Endodermal cell (in vitro differentiated cells): ENCODE results near the gene PRKAG2. TPM values are rescaled to one million over a fixed set of nuclear protein-coding genes. Genes with fewer than 3 reads are reported as not detected.
"Not testable (repeated sequence)": the region's sequence is repeated elsewhere in the genome, so short reads cannot be mapped to it uniquely, and the experiment has no call there.

Experiments used
- DNase-seq: peaks from one replicate; pipeline ENCODE4 v3.0.0-alpha.2; 2017
- H3K27ac ChIP-seq: 2 replicates; pipeline ENCODE4 v1.5.1; 2013; ENCODE audit warnings: mild to moderate bottlenecking, low read depth, low read length, moderate library complexity
- H3K27me3 ChIP-seq: 2 replicates; pipeline ENCODE4 v1.6.1; 2013; ENCODE audit warnings: mild to moderate bottlenecking, low read length, moderate library complexity; ENCODE audit not compliant: insufficient read depth, control insufficient read depth, poor library complexity, severe bottlenecking
- H3K36me3 ChIP-seq: 2 replicates; pipeline ENCODE4 v1.7.0; 2013; ENCODE audit warnings: mild to moderate bottlenecking, low read length, moderate library complexity; ENCODE audit not compliant: control insufficient read depth, insufficient read depth
- H3K4me1 ChIP-seq: one replicate; pipeline ENCODE4 v1.7.0; 2013; ENCODE audit warnings: low read length; ENCODE audit not compliant: control insufficient read depth, insufficient read depth
- H3K4me3 ChIP-seq: 2 replicates; pipeline ENCODE4 v1.5.1; 2013; ENCODE audit warnings: mild to moderate bottlenecking, low read length, moderate library complexity
- H3K9ac ChIP-seq: 2 replicates; pipeline ENCODE4 v1.6.1; 2013; ENCODE audit warnings: mild to moderate bottlenecking, low read length, moderate library complexity; ENCODE audit not compliant: poor library complexity, severe bottlenecking; ENCODE audit errors: extremely low read depth
- H3K9me3 ChIP-seq: 2 replicates; pipeline ENCODE4 v1.6.1; 2013; ENCODE audit warnings: mild to moderate bottlenecking, low read length, moderate library complexity; ENCODE audit not compliant: control insufficient read depth
- H3K27ac Mint-ChIP-seq: 2 replicates; pipeline ENCODE4 v1.8.0; 2020; ENCODE audit warnings: mixed read lengths
- H3K27me3 Mint-ChIP-seq: 2 replicates; pipeline ENCODE4 v1.8.0; 2021; ENCODE audit warnings: mild to moderate bottlenecking, mixed read lengths; ENCODE audit not compliant: insufficient read depth
- H3K36me3 Mint-ChIP-seq: 2 replicates; pipeline ENCODE4 v1.8.0; 2020; ENCODE audit warnings: low read depth, mixed read lengths
- H3K4me1 Mint-ChIP-seq: 2 replicates; pipeline ENCODE4 v1.8.0; 2020; ENCODE audit warnings: mixed read lengths
- H3K4me3 Mint-ChIP-seq: 2 replicates; pipeline ENCODE4 v1.8.0; 2020; ENCODE audit warnings: mild to moderate bottlenecking, moderate library complexity, mixed read lengths
- H3K9me3 Mint-ChIP-seq: 2 replicates; pipeline ENCODE4 v1.8.0; 2020; ENCODE audit warnings: mild to moderate bottlenecking, mixed read lengths
- WGBS, 2 experiments: methylation state at CpG; one replicate each; pipeline versions ENCODE4 v1.1.5 to v1.1.7; 2013; ENCODE audit warnings: missing lambda C conversion rate in 2 of 2, mixed read lengths in 1 of 2; ENCODE audit not compliant: insufficient coverage in 1 of 2, insufficient read length in 1 of 2; 5-methylcytosine and 5-hydroxymethylcytosine counted together
- total RNA-seq, 2 donors: library from RNA; stranded (reverse); fragmentation: NEBNext Ultra II Directional in 1 of 2; extraction: Animal tissue kit (Norgen Biotek cat#: 25700) in 1 of 2; gene quantifications; 2 replicates in 1 of 2; 3 replicates in 1 of 2; pipeline ENCODE4 v1.2.1, GENCODE V29; 2021
- TF ChIP-seq, protein P1 (sequence below): fragments of 200-600 bp; sonication (generic); conservative IDR thresholded peaks from 2 replicates; pipeline ENCODE4 v1.5.0; 2021; ENCODE audit warnings: antibody characterized with exemption, mild to moderate bottlenecking

The PRKAG2 gene
- total RNA-seq, 2 donors from 2014 or later: 17.2 to 20.7 TPM

DNA sequence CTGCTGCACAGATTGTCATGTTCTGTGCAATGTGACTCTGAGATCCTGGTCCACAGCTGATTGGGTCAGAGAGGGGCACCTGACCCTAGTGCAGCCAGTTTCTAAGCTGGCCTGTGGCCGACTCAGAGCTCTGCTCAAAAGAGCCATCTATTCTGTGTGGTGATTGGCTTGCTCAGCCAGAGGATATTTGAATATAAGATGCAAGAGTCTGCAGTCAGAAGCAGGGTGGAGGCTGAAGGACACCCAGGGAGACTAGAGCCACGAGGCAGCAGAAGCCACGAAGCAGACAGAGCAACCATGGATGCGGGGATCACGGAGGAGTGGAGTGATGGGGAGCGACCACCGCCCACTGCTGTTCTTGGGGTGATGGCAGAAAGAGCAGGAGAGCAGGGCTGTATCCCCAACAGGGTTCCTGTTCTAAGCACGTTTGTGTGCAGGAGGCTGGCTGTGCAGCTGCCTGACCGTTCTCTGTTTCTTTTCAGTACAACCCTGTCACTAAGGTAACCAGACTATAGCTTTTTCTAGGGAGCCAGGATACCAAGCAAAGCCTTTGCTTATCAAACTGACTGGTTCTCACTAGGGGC lies 337.7 kb downstream of the PRKAG2 start:
- H3K4me1 ChIP-seq: no peaks in the 10 kb centered on the region
- no peak overlapping the region for H3K4me3 ChIP-seq
- Mint-ChIP-seq H3K4me3 (no peak overlapping the region), H3K9me3 (no peaks in the 10 kb centered on the region), H3K27ac (no peak overlapping the region), H3K36me3 (no peaks in the 10 kb centered on the region), H3K27me3 (peaks cover 2% of the 10 kb centered on the region), H3K4me1 (peaks cover 5% of the 10 kb centered on the region)
- TF ChIP-seq, protein P1, sequence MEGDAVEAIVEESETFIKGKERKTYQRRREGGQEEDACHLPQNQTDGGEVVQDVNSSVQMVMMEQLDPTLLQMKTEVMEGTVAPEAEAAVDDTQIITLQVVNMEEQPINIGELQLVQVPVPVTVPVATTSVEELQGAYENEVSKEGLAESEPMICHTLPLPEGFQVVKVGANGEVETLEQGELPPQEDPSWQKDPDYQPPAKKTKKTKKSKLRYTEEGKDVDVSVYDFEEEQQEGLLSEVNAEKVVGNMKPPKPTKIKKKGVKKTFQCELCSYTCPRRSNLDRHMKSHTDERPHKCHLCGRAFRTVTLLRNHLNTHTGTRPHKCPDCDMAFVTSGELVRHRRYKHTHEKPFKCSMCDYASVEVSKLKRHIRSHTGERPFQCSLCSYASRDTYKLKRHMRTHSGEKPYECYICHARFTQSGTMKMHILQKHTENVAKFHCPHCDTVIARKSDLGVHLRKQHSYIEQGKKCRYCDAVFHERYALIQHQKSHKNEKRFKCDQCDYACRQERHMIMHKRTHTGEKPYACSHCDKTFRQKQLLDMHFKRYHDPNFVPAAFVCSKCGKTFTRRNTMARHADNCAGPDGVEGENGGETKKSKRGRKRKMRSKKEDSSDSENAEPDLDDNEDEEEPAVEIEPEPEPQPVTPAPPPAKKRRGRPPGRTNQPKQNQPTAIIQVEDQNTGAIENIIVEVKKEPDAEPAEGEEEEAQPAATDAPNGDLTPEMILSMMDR: no peak
- DNase-seq: peak; percentile 68
- H3K36me3 ChIP-seq: no peaks in the 10 kb centered on the region
- H3K27me3 ChIP-seq: no peaks in the 10 kb centered on the region
- peak overlapping the region; percentile 95 for H3K27ac ChIP-seq
- WGBS, 2 experiments: 65 to 82% methylated on average over 7 to 9 of the region's 9 CpGs
- H3K9me3 ChIP-seq: no peaks in the 10 kb centered on the region
- H3K9ac ChIP-seq: no peak overlapping the region

DNA sequence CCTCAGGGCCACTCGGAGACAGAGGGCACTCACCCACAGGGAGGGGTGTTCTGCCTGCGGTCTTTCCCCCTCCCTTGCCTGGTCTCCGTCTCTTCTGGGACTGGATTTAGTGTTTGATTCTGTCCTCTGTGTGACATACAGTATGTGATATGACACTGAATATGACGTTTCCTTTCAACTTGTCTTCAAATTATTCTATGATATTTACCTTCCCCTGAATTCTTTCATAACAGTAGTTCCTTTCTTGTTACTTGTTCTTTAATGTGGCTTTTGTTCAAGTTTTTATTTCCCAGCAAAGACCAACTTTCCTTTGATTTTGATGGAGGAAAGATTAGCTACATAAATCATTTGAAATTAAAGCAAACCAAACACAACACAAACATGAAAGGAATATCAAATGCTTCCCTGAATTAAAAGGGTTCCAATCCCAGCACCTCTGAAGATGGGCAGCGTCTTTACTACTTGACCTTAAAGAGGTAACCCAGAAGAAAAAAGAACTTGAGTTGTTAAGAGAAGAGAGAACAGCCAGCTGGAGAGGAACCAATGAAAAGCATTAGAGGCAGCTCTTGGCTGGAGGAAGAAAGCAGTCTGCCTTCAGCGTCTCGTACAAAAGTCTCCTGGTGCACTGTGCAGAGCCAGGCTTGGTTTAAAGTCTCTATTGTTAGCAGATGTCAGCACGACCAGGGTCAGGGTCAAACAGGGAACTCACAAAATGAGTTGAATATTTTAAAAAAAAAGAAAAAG lies 338.9 kb downstream of the PRKAG2 start:
- no peak for DNase-seq
- peaks cover 2% of the 10 kb centered on the region for H3K36me3 Mint-ChIP-seq
- Histone ChIP-seq H3K9me3 (no peaks in the 10 kb centered on the region), H3K27me3 (no peaks in the 10 kb centered on the region), H3K4me1 (no peaks in the 10 kb centered on the region), H3K9ac (no peak overlapping the region), H3K36me3 (no peaks in the 10 kb centered on the region), H3K4me3 (no peak overlapping the region), H3K27ac (peak overlapping the region; percentile 95)
- no peak overlapping the region for H3K27ac Mint-ChIP-seq
- H3K4me1 Mint-ChIP-seq: peaks cover 5% of the 10 kb centered on the region
- peaks cover 4% of the 10 kb centered on the region for H3K27me3 Mint-ChIP-seq
- TF ChIP-seq, protein P1: no peak
- 90 to 91% methylated on average over 2 to 7 of the region's 8 CpGs for WGBS, 2 experiments
- H3K9me3 Mint-ChIP-seq: peaks cover 6% of the 10 kb centered on the region
- H3K4me3 Mint-ChIP-seq: no peak overlapping the region

DNA sequence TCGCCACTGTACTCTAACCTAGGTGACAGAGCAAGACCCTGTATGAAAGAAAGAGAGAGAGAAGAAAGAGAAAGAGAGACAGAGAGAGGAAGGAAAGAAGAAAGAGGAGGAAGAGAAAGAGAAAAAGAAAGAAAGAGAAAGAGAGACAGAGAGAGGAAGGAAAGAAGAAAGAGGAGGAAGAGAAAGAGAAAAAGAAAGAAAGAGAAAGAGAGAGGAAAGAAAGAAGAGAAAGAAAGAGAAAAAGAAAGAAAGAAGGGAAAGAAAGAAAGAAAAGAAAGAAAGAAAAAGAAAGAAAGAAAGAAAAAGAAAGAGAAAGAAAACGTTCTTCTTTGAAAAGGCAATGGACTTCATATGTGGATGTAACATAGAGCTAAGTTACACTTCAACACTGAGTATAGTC lies 340.7 kb downstream of the PRKAG2 start:
- not testable (repeated sequence) for H3K4me1 Mint-ChIP-seq, H3K4me3 Mint-ChIP-seq, H3K27me3 Mint-ChIP-seq, H3K9ac ChIP-seq, DNase-seq, H3K9me3 ChIP-seq, H3K4me1 ChIP-seq, H3K27ac ChIP-seq, H3K36me3 Mint-ChIP-seq, H3K27me3 ChIP-seq, H3K4me3 ChIP-seq, H3K36me3 ChIP-seq, H3K27ac Mint-ChIP-seq
- peaks cover 20% of the 10 kb centered on the region for H3K9me3 Mint-ChIP-seq
- WGBS, 2 experiments: 94 to 95% methylated on average over 1 to 2 of the region's 2 CpGs
